GM18868 (cell line): ENCODE results near the gene SAE1.

Experiments
- ATAC-seq: cut with Tn5 transposase; IDR thresholded peaks from one replicate; pipeline ENCODE4 v1.9.1; 2021; ENCODE audit warnings: mild to moderate bottlenecking, moderate library complexity; ENCODE audit not compliant: unreplicated experiment

The SAE1 gene

DNA sequence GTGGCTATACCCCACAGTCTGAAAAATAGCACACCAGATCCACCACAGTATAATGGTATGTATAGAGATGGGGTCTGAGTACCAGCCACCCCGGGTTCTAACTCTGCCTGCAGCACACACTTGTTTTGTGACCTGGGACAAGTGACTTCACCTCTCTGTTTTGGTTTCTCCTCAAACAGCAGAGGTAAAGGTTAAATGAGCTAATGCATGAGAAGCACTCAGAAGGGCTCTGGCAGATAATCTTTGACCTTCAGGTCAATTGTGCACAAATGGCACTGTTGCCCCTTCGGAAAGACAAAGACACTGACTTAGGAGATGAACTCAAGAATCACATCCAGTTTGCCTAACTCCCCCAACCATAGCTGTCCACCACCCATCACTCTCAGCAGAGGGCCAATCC is 24.8 kb upstream of the SAE1 start:
- no peak for ATAC-seq

DNA sequence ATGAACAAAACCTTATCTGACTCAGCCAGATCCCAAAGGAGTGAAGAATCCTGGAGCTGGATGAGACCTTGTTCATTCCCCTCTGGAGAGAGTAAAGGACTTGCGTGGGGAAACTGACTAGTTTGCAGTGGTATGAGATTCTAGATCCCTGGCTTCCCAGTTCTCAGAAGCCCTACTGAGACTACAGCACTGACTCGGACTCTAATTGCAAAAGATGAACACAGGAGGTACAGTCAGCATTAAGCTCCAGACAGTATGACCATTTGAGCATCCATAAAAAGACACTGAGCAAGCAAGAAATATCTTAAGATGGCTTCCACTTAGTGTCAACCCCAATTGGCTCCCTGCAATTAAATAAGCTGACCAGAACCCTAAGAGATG is 23.8 kb upstream of the SAE1 start:
- ATAC-seq: no peak

DNA sequence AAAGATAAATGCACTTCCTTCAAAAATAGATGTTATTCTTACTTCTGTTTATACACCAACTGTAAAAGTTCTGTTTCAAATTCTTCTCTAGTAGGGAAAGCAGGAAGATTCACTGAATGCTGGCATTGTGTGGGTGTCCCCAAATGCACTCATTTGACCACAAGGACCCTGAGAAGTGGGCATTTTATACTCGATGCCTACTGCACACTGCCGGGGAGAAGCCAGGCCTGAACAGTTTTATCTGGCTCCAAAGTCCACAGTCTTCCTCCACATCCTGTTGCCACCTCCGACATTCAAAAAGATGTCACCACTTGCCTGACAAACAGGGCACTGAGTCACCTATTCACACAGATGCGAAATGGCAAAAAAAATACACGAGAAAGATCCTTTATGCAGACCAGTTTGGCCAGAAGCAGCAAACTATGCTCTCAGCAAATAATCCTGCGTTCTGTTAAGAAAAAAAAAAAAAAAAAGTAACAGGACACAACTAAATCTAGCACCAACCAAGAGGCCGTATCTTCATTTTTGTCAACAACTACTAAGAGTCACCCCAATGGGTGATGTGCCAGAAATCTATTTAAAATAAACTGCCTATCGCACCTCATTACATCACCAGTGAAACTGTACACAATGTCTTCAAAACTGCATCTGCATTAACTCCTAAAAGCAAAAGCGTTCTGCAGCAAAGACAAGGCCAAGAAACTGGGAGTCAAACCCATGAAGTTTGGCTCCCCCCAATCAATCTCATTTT is 23.3 kb upstream of the SAE1 start:
- ATAC-seq: no peak

DNA sequence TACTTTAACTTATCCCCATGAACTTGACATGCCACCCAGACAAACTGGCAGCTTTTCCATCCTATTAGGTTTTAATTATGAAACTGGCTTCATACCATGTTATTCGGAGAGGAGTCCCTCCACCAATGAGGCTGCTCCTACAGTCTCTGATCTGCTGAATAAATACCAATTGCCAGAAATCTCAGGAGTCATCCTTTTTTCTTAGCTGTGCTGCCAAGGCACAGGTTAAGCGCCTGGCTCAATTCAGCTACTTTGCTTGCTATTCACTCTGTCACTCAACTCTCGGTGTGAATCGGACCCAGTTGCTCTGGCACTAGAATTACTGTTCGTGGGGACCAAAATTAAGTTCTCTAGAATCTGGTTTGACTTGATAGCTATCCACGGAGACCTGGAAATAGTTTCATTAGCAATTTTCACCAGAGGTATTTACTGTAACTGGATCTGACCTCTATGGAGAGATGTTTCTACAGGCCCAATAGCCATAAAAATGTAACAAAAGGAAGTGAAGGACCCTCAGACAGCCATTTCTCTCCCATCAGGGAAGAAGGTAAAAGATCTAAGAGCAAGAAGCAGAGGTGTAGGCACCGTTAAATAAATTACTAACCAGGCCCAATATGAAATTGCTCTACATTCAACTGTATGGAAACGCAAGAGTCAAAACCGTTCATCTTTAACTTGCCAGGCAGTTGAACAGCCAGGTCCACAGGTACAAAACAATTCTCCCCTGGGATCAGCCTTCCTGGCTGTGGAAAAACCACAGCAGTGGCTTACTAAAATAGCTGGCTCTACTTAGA is 22.5 kb upstream of the SAE1 start:
- no peak for ATAC-seq

DNA sequence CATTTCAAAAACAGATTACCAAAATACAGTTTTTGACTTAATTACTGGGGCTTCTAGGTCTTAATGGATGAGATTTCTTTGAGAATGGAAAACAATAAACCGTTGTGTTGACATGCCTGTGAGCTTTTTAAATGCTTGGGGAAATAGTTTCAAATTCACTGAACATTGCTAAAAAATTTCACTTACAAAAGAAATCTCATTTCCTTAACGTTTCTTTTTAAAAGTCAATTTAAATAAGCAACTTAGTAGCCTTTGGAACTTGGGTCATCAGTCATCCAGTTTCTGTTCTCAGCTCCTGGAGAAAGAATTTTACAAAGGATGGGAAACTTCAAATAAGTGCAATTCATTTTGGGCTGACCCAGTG is 21.5 kb upstream of the SAE1 start:
- no peak for ATAC-seq

DNA sequence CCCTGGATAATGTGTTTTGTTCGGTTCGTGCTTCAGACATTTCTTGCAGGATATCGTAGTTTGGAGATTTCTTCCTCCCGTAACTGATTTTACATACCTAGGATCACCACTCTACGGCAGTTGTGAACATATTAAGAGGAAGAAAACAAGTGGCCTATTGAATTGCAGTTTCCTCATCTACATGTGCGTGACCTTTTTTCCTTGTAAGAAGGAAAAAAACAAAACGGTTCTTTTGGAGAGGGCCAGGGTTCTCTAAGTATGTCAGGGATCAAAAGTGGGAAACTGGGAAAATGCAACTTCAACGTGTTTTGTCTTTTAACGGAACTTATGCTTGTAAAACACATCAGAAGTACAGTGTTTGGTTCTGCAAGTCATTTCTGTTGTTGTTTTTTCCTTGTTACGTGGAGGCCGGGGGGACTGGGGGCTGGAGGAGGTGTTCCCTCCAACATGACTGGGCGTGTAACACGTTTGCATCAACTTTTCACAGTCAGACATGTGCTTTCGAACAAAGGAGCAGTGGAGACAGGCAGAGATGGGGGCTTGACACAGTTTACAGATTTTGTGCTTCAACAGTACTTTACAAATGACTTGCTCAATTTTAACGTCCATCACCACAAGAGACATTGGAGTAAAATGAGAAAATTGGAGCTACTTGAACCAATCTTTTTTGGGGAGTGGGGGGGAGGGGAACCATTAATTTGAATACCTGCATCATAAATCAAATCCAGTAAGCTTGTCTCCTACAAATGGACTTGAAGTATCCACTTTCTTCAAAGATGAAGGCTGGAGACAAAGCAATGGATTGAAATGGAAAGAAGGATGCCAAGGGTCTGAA is 20.9 kb upstream of the SAE1 start:
- no peak for ATAC-seq

DNA sequence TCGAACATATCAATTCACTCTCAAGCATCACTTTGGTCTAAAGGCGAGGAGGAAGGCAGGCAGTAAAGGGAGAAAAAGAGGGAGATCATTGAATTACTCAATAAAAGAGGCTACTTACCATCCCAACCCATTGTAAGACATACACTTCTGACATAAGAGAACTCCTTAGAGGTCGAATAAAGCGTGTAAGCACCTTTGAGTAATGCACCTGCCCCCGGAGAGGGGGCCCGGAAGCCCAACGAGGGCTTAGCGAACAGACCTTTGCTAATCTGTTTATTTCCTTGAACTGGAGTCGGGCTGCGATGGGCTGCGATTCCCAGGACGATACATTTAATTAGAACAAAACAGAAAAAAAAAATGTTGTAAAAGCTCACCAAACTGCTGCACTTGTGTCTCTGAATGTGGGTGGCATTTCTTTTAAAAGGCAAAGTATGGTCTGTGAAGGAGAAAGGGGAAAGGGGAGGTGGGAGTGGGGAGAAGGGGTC is 20.1 kb upstream of the SAE1 start:
- no peak for ATAC-seq

DNA sequence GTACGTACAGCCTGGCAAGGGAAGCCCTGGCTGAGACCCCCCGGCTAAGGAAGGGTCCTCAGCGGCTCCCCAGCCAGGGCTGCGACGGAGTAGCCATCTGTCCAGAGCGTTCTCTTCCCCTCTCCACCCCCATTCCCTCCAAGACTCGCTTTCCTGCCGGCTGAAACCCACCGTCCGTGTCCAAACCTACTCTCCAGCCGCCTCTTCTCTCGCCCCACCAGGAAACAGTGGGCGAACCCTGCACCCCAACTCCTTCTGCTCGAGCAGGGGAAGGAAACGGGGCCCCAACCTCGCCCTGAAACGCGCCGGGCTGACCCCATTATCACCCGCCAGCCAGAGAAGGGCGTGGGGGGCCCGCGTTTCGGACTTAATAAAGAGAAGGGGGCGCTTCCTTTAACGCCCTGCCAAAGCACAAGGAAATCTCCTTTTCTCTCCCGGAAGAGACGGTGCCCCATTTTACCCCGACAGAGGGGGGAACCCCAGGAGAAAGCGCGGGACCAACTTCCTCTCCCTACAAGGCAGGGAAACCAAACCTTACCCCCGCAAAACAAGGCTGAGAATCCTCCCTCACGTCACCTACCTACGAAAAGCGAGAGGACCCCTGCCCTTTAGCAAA is 19.5 kb upstream of the SAE1 start:
- ATAC-seq: no peak

DNA sequence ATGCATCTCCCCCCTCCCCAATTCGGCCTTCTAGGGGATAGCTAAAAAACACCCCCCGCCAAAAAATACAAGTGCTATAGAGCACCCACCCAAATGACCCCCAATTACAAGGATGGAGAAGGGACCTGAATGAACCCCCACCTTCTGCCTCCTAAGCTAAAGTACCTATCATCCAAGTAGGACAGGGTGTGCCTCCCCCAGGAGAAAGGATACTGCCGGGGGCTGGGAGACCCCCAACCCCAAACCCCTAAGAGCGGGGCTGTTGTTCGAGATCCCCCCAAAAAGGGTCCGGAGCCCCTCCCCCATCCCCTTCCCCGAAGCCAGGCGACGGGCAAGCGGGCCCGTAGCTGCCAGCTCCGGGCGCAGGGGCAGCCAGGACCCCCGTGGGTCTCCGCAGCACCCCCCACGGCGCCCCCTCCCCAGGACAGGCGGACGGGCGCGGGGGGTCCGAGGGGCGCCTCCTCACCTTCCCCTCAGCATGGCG is 18.9 kb upstream of the SAE1 start:
- no peak for ATAC-seq

DNA sequence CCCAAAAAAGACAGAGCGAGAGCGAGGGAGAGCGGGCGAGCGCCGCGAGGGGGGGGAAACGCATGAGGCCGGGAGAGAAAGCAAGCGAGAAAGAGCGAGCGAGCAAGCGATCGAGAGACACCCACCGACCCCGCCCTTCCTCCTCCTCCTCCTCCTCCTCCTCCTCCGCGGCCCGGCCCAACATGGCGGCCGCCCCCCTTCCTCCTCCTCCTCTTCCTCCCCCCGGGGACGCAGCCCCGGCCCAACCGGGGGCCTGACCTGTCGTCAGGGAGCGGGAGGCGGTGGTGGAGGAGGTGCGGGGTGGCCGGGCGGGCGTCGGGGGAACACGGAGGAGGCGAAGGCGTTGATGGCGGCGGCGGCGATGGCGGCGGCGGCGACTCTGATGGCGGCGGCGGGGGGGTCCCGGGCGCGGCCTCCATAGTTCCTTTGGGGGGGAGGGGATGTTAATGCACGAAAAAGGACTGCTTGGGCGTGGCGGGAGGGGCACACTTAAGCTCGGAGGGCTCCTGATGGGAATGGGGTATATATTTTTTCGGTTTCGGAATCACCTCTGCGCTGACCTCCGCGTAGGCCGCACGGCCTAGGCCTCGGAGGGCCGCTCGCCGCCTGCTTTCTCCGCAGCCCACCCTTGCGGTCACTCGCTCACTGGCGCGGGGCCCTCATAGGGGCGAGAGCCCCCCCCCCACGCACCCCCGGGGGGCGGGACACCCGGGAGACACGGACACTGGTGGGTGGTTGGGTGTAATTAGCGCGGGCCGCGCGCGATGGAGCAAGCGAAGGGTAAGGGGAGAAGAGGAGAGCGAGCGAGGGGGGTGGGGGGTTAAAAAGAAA is 18.3 kb upstream of the SAE1 start:
- ATAC-seq: peak; percentile 4

DNA sequence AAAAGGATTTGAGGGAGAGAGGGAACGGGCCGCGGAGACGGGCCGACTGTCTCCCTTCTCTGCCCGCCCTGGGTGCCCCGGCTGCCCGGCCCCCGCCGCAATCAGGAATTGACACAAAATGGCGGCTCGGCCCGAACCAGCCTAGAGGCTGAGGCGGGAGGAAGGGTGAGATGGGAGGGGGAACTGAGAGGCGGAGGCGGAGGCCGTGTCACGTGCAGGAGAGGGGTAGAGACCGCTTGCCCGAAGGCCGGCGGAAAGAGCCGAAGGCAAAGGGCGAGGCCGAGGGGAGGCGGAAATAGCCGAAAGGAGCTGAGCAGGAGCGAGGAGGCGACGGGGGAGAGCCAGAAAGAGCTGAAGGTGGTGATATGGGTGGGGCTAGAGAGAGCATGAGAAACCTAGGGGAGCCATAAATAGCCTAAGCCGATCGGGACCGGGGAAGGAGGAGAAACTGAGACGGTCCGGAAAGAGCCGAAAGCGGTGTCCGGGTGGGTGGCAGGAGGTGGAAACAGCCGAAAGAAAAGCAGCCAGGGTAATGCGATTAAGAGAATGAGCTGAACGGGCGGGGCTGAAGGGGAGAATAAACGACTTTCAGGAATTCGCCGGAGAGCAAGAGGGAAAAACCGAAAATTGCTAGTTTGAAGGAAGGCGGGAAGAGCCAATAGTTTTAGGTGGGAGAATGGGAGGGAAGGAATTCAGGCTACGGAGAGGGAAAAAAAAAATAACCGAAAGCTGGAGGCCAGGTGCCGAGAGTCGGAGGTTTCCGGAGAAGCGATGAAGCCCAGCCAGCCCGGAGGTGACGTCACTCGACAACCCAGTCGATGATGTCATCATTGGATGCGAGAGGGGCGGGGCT is 17.4 kb upstream of the SAE1 start, which contains the start of gene ZC3H4:
Gene ZC3H4 (minus strand): TSS at position 780 of the 853 bp plus-strand sequence. CDS start 1,192 bp downstream, outside the sequence.
- ATAC-seq: peak; percentile 85

DNA sequence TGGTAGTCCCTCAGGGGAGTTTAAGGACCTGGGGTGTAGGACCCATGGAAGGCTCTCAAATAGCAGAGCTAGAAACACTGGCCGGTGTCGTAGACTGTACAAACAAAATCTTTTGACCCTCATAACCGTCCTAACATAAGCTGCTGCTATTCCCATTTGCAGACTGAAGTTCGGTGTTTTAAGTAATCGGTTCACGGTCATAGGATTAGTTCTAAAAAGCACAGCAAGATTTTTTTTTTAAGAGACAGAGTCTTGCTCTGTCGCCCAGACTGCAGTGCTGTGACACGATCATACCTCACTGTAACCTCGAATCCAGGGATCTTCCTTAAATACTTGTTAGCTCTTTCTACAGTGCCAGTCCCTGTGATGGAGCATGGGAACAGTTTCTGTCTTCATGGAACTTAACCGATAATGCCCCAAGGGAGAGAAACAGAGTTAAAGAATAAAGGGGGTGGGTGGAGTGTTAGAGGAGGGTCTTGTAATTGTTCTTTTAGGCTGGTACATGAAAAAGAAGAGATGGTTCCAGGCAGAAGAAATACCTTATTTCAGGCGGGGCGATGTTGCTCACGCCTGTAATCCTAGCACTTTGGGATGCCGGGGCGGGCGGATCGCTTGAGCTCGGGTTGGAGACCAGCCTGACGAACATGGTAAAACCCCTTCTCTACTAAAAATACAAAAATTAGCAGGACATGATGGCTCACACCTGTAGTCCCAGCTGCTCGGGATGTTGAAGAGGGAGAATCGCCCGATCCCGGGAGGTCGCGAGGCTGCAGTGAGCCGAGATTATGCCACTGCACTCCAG is 16.6 kb upstream of the SAE1 start:
- no peak for ATAC-seq

DNA sequence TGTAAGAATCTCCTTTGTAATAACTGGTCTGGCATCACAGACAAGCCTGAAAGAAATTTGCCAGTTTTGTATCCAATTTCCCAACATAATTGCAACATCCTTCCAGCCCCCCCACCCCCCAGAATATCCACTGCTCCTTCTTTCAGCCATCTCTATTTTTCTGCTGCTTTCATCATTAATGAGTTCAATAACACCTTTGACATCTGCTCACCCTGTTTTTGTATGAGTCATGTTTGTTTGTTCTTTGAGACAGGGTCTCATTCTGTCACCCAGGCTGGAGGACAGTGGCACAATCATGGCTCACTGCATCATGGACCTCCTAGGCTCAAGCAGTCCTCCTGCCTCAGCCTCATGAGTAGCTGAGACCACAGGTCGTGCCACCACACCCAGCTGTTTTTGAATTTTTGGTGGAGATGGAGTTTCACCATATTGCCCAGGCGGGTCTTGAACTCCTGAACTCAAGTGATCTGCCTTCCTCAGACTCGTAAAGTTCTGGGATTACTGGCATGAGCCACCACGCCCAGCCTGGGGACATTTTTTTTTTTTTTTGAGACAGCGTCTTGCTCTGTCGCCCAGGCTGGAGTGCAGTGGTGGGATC is 10.1 kb upstream of the SAE1 start:
- no peak for ATAC-seq

DNA sequence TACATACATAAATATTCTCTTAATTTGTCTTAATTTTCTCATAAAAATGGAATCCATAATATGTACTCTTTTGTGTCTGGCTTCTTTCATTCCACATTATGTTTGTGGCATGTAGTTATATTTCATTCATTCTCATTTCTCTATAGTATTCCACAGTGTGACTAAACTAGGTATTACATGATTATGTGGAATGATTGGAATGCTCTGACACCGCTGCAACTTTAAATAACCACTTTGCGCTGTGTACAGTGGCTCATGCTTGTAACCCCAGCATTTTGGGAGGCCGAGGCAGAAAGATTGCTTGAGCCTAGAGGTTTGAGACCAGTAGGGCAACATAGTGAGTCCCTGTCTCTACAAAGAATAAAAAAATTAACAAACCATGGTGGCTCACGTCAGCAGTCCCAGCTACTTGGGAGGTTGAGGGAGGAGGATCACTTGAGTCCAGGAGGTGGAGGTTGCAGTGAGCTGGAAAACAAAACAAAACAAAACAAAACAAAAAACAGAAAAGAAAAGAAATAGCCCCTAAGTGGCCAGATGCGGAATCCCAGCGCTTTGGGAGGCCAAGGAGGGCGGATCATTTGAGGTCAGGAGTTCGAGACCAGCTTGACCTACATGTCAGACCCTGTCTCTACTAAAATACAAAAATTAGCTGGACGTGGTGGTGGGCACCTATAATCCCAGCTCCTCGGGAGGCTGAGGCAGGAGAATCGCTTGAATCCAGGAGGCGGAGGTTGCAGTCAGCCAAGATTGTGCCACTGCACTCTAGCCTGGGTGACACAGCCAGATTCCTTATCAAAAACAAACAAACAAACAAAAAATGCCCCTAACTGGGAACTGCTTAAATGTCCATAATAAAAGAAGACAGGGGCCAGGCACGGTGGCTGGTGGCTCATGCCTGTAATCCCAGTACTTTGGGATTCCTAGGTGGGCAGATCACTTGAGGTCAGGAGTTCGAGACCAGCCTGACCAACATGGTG is 8.0 kb upstream of the SAE1 start:
- no peak for ATAC-seq

DNA sequence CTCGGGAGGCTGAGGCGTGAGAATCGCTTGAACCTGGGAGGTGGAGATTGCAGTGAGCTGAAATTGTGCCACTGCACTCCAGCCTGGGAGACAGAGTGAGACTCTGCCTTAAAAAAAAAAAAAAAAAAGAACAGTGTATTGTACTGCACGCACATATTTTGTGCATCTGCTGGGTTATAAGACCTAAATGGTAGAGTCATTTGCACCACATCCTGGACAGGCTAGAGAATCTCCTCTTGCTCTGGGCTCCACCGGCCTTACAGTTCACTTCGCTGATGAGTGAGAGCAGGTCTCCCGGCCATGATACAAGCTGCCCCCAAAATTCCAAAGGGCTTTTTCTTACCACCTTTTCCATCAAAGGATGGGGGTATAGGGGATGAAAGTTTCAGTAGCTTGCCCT is 7.2 kb upstream of the SAE1 start:
- no peak for ATAC-seq

DNA sequence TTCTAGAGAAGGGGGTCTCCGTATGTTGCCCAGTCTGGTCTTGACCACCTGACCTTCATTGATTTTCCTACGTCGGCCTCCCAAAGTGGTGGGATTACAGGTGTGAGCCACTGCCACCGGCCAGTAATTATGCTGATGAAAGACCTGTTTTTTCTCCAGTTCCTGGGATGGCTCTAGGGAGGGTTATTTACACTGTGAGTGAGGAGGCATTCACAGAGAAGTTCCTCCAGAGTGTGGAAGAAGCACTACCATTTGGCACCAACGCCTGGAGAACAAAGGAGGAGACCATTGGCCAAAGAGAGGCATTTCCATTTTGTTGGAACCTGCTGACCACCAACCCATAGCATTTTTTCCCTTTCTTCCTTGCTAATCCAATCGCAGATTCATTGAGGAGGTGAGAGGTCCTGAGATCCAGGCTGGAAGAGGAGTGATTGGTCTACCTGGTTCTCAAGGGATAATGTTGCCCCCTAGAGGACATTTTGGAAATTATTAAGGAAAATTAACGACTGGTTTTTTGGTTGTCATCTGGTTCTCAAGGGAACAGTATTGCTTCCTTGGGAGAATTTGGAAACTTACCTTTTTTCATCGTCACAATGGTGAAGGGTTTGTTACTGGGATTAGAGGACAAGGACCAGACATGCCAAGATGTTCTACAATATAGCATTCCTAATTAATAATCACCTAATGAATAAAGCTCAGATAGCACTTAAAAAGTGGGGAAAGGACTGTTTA is 5.5 kb upstream of the SAE1 start:
- ATAC-seq: no peak
